Right lobe of liver (tissue), 4 donors: Measurements from ENCODE around the gene RSU1.

Experiments
- CTCF ChIP-seq, 4 donors: fragments of 200-600 bp in 3 of 4; fragments of 450-650 bp in 1 of 4; IDR thresholded peaks; one replicate each; pipeline versions ENCODE4 v1.5.1 to v1.8.0; 2016 to 2022; ENCODE audit warnings: antibody characterized with exemption in 4 of 4, mild to moderate bottlenecking in 2 of 4
- POLR2A ChIP-seq: fragments of 450-650 bp; IDR thresholded peaks from one replicate; pipeline ENCODE4 v1.6.1; 2017; ENCODE audit warnings: antibody characterized with exemption, mild to moderate bottlenecking
- donor health status: DM: no; HTN: no; CAD: no.
- donor health status: DM: no; HTN: no; CAD: no.
- donor health status: DM: no; HTN: yes; CAD: no.

- TF ChIP-seq CTCF (IDR thresholded peaks at IDR 0.05), result no peak
- TF ChIP-seq POLR2A, result no peak
These were observed 116.9 kb downstream of the RSU1 start for GRCh38 chr10:16700331-16700730.
